Activated CD4-positive, alpha-beta T cell treated with anti-CD3 and anti-CD28 coated beads for 48 hours (primary cell): Measurements from ENCODE around the gene LEUTX.
"Not testable (repeated sequence)": the region's sequence is repeated elsewhere in the genome, so short reads cannot be mapped to it uniquely, and the experiment has no call there.

Experiments used
- DNase-seq: peaks from one replicate; pipeline ENCODE4 v3.0.0-alpha.2; 2020

Gene LEUTX

GRCh38 chr19:39788244-39788643 is 9.6 kb downstream of the LEUTX start:
- DNase-seq = no peak

- DNase-seq = peak; percentile 83
Observed at GRCh38 chr19:39792999-39793546, 14.4 kb downstream of the LEUTX start.

GRCh38 chr19:39795001-39795400 is 16.3 kb downstream of the LEUTX start:
- no peak for DNase-seq

- DNase-seq = no peak
Observed at GRCh38 chr19:39796000-39796498, 17.4 kb downstream of the LEUTX start.

GRCh38 chr19:39797083-39797482 is 18.4 kb downstream of the LEUTX start:
- DNase-seq = no peak

- DNase-seq = no peak
Observed at GRCh38 chr19:39802958-39803357, 24.3 kb downstream of the LEUTX start.

GRCh38 chr19:39805104-39805503 is 26.4 kb downstream of the LEUTX start:
- DNase-seq = no peak

- DNase-seq = no peak
Observed at GRCh38 chr19:39807846-39808364, 29.3 kb downstream of the LEUTX start.

GRCh38 chr19:39808688-39809087 is 30.0 kb downstream of the LEUTX start:
- DNase-seq = not testable (repeated sequence)

GRCh38 chr19:39809368-39809767 is 30.7 kb downstream of the LEUTX start:
- DNase-seq = no peak

- no peak for DNase-seq
Observed at GRCh38 chr19:39810424-39810823, 31.8 kb downstream of the LEUTX start.

- DNase-seq = no peak
Observed at GRCh38 chr19:39811064-39811463, 32.4 kb downstream of the LEUTX start.

GRCh38 chr19:39813264-39813993 is 34.8 kb downstream of the LEUTX start:
- no peak for DNase-seq

- DNase-seq = not testable (repeated sequence)
Observed at GRCh38 chr19:39814111-39814510, 35.5 kb downstream of the LEUTX start.

GRCh38 chr19:39814595-39814994 is 35.9 kb downstream of the LEUTX start:
- no peak for DNase-seq

GRCh38 chr19:39816287-39817048 is 37.8 kb downstream of the LEUTX start:
- no peak for DNase-seq

GRCh38 chr19:39817888-39818561 is 39.4 kb downstream of the LEUTX start:
- no peak for DNase-seq

- DNase-seq = no peak
Observed at GRCh38 chr19:39818626-39819097, 40.0 kb downstream of the LEUTX start.

- DNase-seq = no peak
Observed at GRCh38 chr19:39819786-39820185, 41.1 kb downstream of the LEUTX start.

- DNase-seq = no peak
Observed at GRCh38 chr19:39820696-39821095, 42.0 kb downstream of the LEUTX start.

GRCh38 chr19:39823686-39824085 is 45.0 kb downstream of the LEUTX start:
- no peak for DNase-seq

GRCh38 chr19:39824143-39825092 is 45.8 kb downstream of the LEUTX start:
- DNase-seq = peak; percentile 91
